GM18951 (cell line): Measurements from ENCODE around the gene ZFP64.
"Not testable (repeated sequence)": the region's sequence is repeated elsewhere in the genome, so short reads cannot be mapped to it uniquely, and the experiment has no call there.

ENCODE experiments used
- POLR2A ChIP-seq: IDR thresholded peaks from 4 replicates; pipeline ENCODE4 v1.6.1; 2011; ENCODE audit warnings: mild to moderate bottlenecking; ENCODE audit not compliant: insufficient read length, insufficient read depth; ENCODE audit errors: extremely low read depth
- in situ Hi-C: fragments of 300-500 bp; cut with MboI; formaldehyde crosslinking; loops from one replicate; pipeline ENCODE4 v1.12.0; 2022; ENCODE audit warnings: low sequenced_read_pairs, mixed read lengths, inconsistent platforms; ENCODE audit not compliant: unreplicated experiment

The ZFP64 gene

GRCh38 chr20:52213995-52214394 lies 22.4 kb upstream of the ZFP64 start:
- no peak for TF ChIP-seq POLR2A
- in situ Hi-C loops: no loop called here

- in situ Hi-C loops: no loop called here
These were observed 21.4 kb upstream of the ZFP64 start for GRCh38 chr20:52212943-52213342.

GRCh38 chr20:52210037-52210990 lies 18.7 kb upstream of the ZFP64 start:
- TF ChIP-seq POLR2A: no peak
- in situ Hi-C loops: no loop called here

More at GRCh38 chr20:52212943-52213342, 21.4 kb upstream of the ZFP64 start:
- no peak for TF ChIP-seq POLR2A

GRCh38 chr20:52209154-52209571 lies 17.6 kb upstream of the ZFP64 start:
- in situ Hi-C loops: no loop called here
- no peak for TF ChIP-seq POLR2A

GRCh38 chr20:52207020-52207810 lies 15.6 kb upstream of the ZFP64 start:
- TF ChIP-seq POLR2A: no peak
- in situ Hi-C loops: no loop called here

- in situ Hi-C loops: no loop called here
These were observed 12.6 kb upstream of the ZFP64 start for GRCh38 chr20:52204136-52204535.

GRCh38 chr20:52201395-52201794 lies 9.8 kb upstream of the ZFP64 start:
- in situ Hi-C loops: no loop called here
- TF ChIP-seq POLR2A: no peak

More at GRCh38 chr20:52204136-52204535, 12.6 kb upstream of the ZFP64 start:
- no peak for TF ChIP-seq POLR2A

GRCh38 chr20:52200870-52201269 lies 9.3 kb upstream of the ZFP64 start:
- in situ Hi-C loops: no loop called here
- no peak for TF ChIP-seq POLR2A

GRCh38 chr20:52196845-52197244 lies 5.3 kb upstream of the ZFP64 start:
- in situ Hi-C loops: no loop called here
- TF ChIP-seq POLR2A: no peak

GRCh38 chr20:52193886-52194545 lies 2.4 kb upstream of the ZFP64 start:
- TF ChIP-seq POLR2A: no peak
- in situ Hi-C loops: no loop called here

GRCh38 chr20:52193133-52193532 lies 1.6 kb upstream of the ZFP64 start:
- no peak for TF ChIP-seq POLR2A
- in situ Hi-C loops: no loop called here

GRCh38 chr20:52192719-52193007 lies 1.1 kb upstream of the ZFP64 start:
- in situ Hi-C loops: not testable (repeated sequence)
